Measurements from ENCODE around the gene STYXL2.

The STYXL2 gene

DNA sequence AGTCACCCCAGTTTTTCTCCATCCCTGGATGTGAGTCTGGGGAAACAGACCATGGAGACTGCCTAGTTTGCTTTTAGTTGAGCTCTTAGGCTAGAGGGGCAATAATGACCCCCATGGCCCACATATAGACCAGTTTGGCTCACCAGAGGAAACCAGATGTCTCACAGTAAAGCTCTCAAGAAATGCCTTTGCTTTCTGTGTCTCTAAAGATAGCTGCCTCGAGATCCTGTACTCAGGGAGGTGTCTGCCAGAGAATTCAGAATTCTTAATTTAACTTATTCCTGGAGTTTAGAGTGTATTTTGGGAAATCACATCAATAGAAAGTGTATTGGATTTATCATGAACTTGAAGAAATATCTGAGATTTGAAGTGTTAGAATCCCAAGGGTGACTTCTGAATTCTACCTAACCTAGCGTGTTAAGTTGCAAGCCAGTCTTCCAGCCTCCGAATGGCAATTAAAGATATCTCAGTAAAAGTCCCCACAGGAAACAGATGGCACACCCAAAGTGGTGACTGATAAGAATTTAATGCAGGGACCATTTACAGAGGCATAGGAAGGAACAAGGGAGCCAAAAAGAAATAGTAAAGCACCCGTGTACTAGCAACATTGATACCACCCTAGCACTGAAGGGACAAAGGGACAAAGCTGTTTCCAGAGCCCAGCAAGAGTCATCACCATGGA, 37.1 kb downstream of the STYXL2 start:
- H3K4me2 ChIP-seq (ENCODE audit: low read length): no peak overlapping the region
- TF ChIP-seq, protein P1, sequence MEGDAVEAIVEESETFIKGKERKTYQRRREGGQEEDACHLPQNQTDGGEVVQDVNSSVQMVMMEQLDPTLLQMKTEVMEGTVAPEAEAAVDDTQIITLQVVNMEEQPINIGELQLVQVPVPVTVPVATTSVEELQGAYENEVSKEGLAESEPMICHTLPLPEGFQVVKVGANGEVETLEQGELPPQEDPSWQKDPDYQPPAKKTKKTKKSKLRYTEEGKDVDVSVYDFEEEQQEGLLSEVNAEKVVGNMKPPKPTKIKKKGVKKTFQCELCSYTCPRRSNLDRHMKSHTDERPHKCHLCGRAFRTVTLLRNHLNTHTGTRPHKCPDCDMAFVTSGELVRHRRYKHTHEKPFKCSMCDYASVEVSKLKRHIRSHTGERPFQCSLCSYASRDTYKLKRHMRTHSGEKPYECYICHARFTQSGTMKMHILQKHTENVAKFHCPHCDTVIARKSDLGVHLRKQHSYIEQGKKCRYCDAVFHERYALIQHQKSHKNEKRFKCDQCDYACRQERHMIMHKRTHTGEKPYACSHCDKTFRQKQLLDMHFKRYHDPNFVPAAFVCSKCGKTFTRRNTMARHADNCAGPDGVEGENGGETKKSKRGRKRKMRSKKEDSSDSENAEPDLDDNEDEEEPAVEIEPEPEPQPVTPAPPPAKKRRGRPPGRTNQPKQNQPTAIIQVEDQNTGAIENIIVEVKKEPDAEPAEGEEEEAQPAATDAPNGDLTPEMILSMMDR (IDR thresholded peaks at IDR 0.05; ENCODE audit: low read depth, low read length): no peak
- TF ChIP-seq EZH2phosphoT487 (IDR thresholded peaks at IDR 0.05; ENCODE audit: low read depth): 0 out of 2 replicates have a peak, but pooled peaks have one; percentile 10
- H3K9ac ChIP-seq (ENCODE audit: low read length): no peak overlapping the region
- H3K27ac ChIP-seq (ENCODE audit: low read length): no peak overlapping the region
- no peak overlapping the region for H3K4me3 ChIP-seq (ENCODE audit: low read length)
- no peaks in the 10 kb centered on the region for H3K79me2 ChIP-seq (ENCODE audit: low read length)
- H4K20me1 ChIP-seq (ENCODE audit: insufficient read depth, low read length): no peaks in the 10 kb centered on the region
- no peak overlapping the region for H2AFZ ChIP-seq (ENCODE audit: low read depth, low read length)
- no peaks in the 10 kb centered on the region for H3K4me1 ChIP-seq (ENCODE audit: low read length)
- no peaks in the 10 kb centered on the region for H3K36me3 ChIP-seq (replicated peaks; ENCODE audit: low read depth, low read length)
- no peaks in the 10 kb centered on the region for H3K9me3 ChIP-seq (ENCODE audit: insufficient read depth, low read length)
- peaks cover 85% of the 10 kb centered on the region for H3K27me3 ChIP-seq (ENCODE audit: low read depth, low read length)

DNA sequence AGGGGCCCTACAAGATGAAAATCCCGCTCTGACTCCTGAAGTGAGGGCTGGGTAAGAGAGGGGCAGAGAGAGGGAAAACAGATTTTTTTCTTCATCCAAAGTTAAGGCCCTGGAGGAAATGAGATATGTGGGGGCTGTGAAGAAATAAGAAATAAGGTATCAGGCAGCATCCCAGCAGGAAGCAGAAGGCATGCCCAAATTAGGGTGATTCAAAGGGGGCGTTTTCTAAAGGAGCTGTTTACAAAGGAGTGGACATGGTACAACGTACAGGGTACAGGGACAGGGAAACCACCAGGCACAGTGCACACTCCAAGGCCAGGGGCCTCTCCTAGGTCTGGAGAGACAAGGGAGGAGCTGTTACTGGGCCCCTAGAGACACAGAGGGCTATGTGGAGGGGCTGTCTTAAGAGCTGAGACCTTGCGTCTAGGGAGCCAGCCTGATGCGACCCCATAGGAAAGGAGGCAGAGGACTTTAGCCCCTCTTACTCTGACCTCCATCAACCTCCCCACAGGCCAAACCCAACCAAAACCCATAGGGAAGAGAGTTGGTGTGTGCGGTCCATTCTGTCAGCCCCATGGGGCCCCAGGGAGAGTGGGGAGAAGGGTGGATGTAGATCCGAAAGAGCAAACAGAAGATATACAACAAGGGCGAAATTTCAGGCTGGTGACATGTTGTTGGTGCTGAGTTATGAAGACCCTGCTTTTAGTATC, 38.6 kb downstream of the STYXL2 start:
- H2AFZ ChIP-seq (ENCODE audit: low read depth, low read length): no peak overlapping the region
- H3K79me2 ChIP-seq (ENCODE audit: low read length): no peaks in the 10 kb centered on the region
- H3K27ac ChIP-seq (ENCODE audit: low read length): no peak overlapping the region
- H3K9ac ChIP-seq (ENCODE audit: low read length): no peak overlapping the region
- H3K4me3 ChIP-seq (ENCODE audit: low read length): no peak overlapping the region
- no peaks in the 10 kb centered on the region for H4K20me1 ChIP-seq (ENCODE audit: insufficient read depth, low read length)
- no peaks in the 10 kb centered on the region for H3K36me3 ChIP-seq (replicated peaks; ENCODE audit: low read depth, low read length)
- H3K4me2 ChIP-seq (ENCODE audit: low read length): no peak overlapping the region
- TF ChIP-seq, protein P1 (IDR thresholded peaks at IDR 0.05; ENCODE audit: low read depth, low read length): no peak
- no peak for TF ChIP-seq EZH2phosphoT487 (IDR thresholded peaks at IDR 0.05; ENCODE audit: low read depth)
- no peaks in the 10 kb centered on the region for H3K9me3 ChIP-seq (ENCODE audit: insufficient read depth, low read length)
- peaks cover 95% of the 10 kb centered on the region for H3K27me3 ChIP-seq (ENCODE audit: low read depth, low read length)
- H3K4me1 ChIP-seq (ENCODE audit: low read length): no peaks in the 10 kb centered on the region

DNA sequence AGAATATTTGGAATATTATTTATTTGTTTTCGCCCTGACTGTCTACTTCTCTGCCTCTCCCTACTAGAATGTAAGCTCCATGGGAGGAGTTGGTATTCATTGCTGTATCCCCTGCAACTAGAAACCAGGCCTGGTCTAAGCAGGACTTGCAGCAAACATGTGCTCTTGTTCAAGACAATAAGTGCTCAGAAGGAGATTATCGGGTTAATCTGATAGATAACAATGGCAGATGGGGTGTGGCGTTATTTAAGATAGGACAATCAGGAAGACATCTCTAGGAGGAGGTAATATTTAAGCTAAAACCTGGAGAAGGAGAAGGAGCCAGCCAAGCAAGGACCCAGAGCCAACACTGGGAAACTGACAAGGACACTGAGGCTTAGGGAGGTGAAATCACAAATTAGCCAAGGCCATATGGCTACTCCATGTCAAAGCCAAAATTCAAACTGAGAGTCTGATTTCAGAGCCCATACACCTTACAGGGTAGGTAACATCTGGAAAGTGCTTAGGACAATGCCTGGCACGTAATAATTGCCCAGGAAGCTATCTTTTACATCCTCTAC, 41.5 kb downstream of the STYXL2 start:
- Histone ChIP-seq H2AFZ (ENCODE audit: low read depth, low read length) (no peak overlapping the region), H3K27ac (ENCODE audit: low read length) (no peak overlapping the region), H3K79me2 (ENCODE audit: low read length) (no peaks in the 10 kb centered on the region), H3K9ac (ENCODE audit: low read length) (no peak overlapping the region), H3K4me2 (ENCODE audit: low read length) (no peak overlapping the region), H3K27me3 (ENCODE audit: low read depth, low read length) (peaks cover 91% of the 10 kb centered on the region), H3K4me3 (ENCODE audit: low read length) (no peak overlapping the region), H3K4me1 (ENCODE audit: low read length) (no peaks in the 10 kb centered on the region), H4K20me1 (ENCODE audit: insufficient read depth, low read length) (no peaks in the 10 kb centered on the region), H3K36me3 (replicated peaks; ENCODE audit: low read depth, low read length) (no peaks in the 10 kb centered on the region), H3K9me3 (ENCODE audit: insufficient read depth, low read length) (no peaks in the 10 kb centered on the region)
- no peak for TF ChIP-seq EZH2phosphoT487 (IDR thresholded peaks at IDR 0.05; ENCODE audit: low read depth)
- TF ChIP-seq, protein P1 (IDR thresholded peaks at IDR 0.05; ENCODE audit: low read depth, low read length): no peak

DNA sequence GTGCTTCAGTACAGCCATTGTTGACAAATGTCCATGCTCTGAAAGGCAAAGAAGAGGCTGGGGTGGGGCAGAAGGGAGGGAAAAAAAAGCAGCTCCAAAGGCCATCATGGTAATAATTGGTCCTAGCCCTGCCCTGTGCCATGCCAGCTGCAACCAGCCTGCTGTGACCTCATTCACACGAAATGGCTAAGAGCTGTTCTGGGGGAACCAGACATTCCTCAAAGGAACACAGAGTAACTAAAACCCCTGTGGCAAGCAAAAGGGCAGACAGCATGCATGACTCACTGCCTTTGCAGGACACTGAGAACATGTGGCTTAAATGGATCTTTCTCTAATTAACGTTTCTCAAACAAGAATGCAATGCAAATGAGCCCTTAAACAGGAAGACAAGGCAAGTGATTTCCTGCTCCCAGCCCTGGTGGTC, 42.3 kb downstream of the STYXL2 start:
- H4K20me1 ChIP-seq (ENCODE audit: insufficient read depth, low read length): no peaks in the 10 kb centered on the region
- H3K4me1 ChIP-seq (ENCODE audit: low read length): no peaks in the 10 kb centered on the region
- no peak overlapping the region for H3K4me2 ChIP-seq (ENCODE audit: low read length)
- H3K36me3 ChIP-seq (replicated peaks; ENCODE audit: low read depth, low read length): no peaks in the 10 kb centered on the region
- H3K79me2 ChIP-seq (ENCODE audit: low read length): no peaks in the 10 kb centered on the region
- TF ChIP-seq, protein P1 (IDR thresholded peaks at IDR 0.05; ENCODE audit: low read depth, low read length): no peak
- TF ChIP-seq EZH2phosphoT487 (IDR thresholded peaks at IDR 0.05; ENCODE audit: low read depth): no peak
- no peak overlapping the region for H3K27ac ChIP-seq (ENCODE audit: low read length)
- H2AFZ ChIP-seq (ENCODE audit: low read depth, low read length): no peak overlapping the region
- H3K9ac ChIP-seq (ENCODE audit: low read length): no peak overlapping the region
- peaks cover 90% of the 10 kb centered on the region for H3K27me3 ChIP-seq (ENCODE audit: low read depth, low read length)
- H3K9me3 ChIP-seq (ENCODE audit: insufficient read depth, low read length): no peaks in the 10 kb centered on the region
- no peak overlapping the region for H3K4me3 ChIP-seq (ENCODE audit: low read length)

Measured in OCI-LY3 (cell line).